UCSD-AML1 (cell line): ENCODE data around the gene RASGRF2.

ENCODE experiments used
- DNase-seq: peaks from one replicate; lab custom pipeline; 2025; ENCODE audit not compliant: unreplicated experiment; lab: John Stamatoyannopoulos, UW

The RASGRF2 gene

GRCh38 chr5:80978772-80979317 is 18.7 kb downstream of the RASGRF2 start:
- no peak for DNase-seq

GRCh38 chr5:80982093-80982492 is 21.9 kb downstream of the RASGRF2 start:
- DNase-seq: no peak

GRCh38 chr5:80985600-80986228 is 25.6 kb downstream of the RASGRF2 start:
- DNase-seq: no peak

GRCh38 chr5:80986382-80986781 is 26.2 kb downstream of the RASGRF2 start:
- DNase-seq: no peak

- DNase-seq: no peak
Measured at GRCh38 chr5:80987078-80987766, 27.1 kb downstream of the RASGRF2 start.

GRCh38 chr5:80988419-80988935 is 28.3 kb downstream of the RASGRF2 start:
- no peak for DNase-seq

GRCh38 chr5:80989883-80990282 is 29.7 kb downstream of the RASGRF2 start:
- no peak for DNase-seq

- no peak for DNase-seq
Measured at GRCh38 chr5:80990527-80990926, 30.4 kb downstream of the RASGRF2 start.

GRCh38 chr5:80990971-80991370 is 30.8 kb downstream of the RASGRF2 start:
- no peak for DNase-seq

- no peak for DNase-seq
Measured at GRCh38 chr5:80995908-80996307, 35.7 kb downstream of the RASGRF2 start.

GRCh38 chr5:80998590-80998979 is 38.4 kb downstream of the RASGRF2 start:
- DNase-seq: no peak

GRCh38 chr5:81003811-81004386 is 43.7 kb downstream of the RASGRF2 start:
- no peak for DNase-seq

- no peak for DNase-seq
Measured at GRCh38 chr5:81005708-81006107, 45.5 kb downstream of the RASGRF2 start.

GRCh38 chr5:81006231-81006630 is 46.1 kb downstream of the RASGRF2 start:
- no peak for DNase-seq

GRCh38 chr5:81006947-81007636 is 46.9 kb downstream of the RASGRF2 start:
- no peak for DNase-seq

- no peak for DNase-seq
Measured at GRCh38 chr5:81007637-81008027, 47.5 kb downstream of the RASGRF2 start.

GRCh38 chr5:81010336-81011169 is 50.4 kb downstream of the RASGRF2 start:
- no peak for DNase-seq

GRCh38 chr5:81014348-81014747 is 54.2 kb downstream of the RASGRF2 start:
- no peak for DNase-seq

GRCh38 chr5:81016116-81016515 is 56.0 kb downstream of the RASGRF2 start:
- DNase-seq: no peak

- no peak for DNase-seq
Measured at GRCh38 chr5:81017320-81017719, 57.2 kb downstream of the RASGRF2 start.
